LNCaP clone FGC (cell line): ENCODE data around the gene LITAF.

Experiments used
- DNase-seq: peaks from one replicate; pipeline ENCODE4 v3.0.0-alpha.2; 2011; ENCODE audit warnings: low read depth
- H3K4me3 ChIP-seq: 2 replicates; pipeline ENCODE4 v1.5.1; 2011; ENCODE audit warnings: mild to moderate bottlenecking, low read depth, low read length, control low read depth
- CTCF ChIP-seq: IDR thresholded peaks from 2 replicates; pipeline ENCODE4 v1.5.1; 2012; ENCODE audit warnings: mild to moderate bottlenecking; ENCODE audit not compliant: control insufficient read depth, insufficient read depth; ENCODE audit errors: extremely low read depth

Gene LITAF

GRCh38 chr16:11613381-11614303 lies 26.9 kb upstream of the LITAF start:
- TF ChIP-seq CTCF: no peak
- no peak for DNase-seq
- no peak overlapping the region for H3K4me3 ChIP-seq

GRCh38 chr16:11612665-11613025 lies 25.9 kb upstream of the LITAF start:
- H3K4me3 ChIP-seq: no peak overlapping the region
- TF ChIP-seq CTCF: no peak
- no peak for DNase-seq

- no peak overlapping the region for H3K4me3 ChIP-seq
- no peak for TF ChIP-seq CTCF
- no peak for DNase-seq
These were observed 25.3 kb upstream of the LITAF start for GRCh38 chr16:11611871-11612664.

- no peak for TF ChIP-seq CTCF
- no peak for DNase-seq
- no peak overlapping the region for H3K4me3 ChIP-seq
These were observed 23.9 kb upstream of the LITAF start for GRCh38 chr16:11610580-11610979.

GRCh38 chr16:11610121-11610505 lies 23.4 kb upstream of the LITAF start:
- no peak for TF ChIP-seq CTCF
- no peak for DNase-seq
- H3K4me3 ChIP-seq: no peak overlapping the region

GRCh38 chr16:11609474-11610120 lies 22.9 kb upstream of the LITAF start:
- no peak for TF ChIP-seq CTCF
- H3K4me3 ChIP-seq: no peak overlapping the region
- DNase-seq: no peak
